Keratinocyte (primary cell): ENCODE measurements around the gene SUGCT.

Source experiments
- EZH2 ChIP-seq: IDR thresholded peaks from one replicate; pipeline ENCODE4 v1.6.1; 2012; ENCODE audit warnings: inconsistent platforms, mild to moderate bottlenecking, low read length, moderate library complexity
- TF ChIP-seq, protein P1 (sequence below), 3 experiments: IDR thresholded peaks in 1 of 3; conservative IDR thresholded peaks in 1 of 3; optimal IDR thresholded peaks in 1 of 3; 2 replicates in 2 of 3; 3 replicates in 1 of 3; pipeline versions ENCODE3 to v1.5.1; 2011; ENCODE audit warnings: low read length in 3 of 3, mild to moderate bottlenecking in 3 of 3, moderate library complexity in 2 of 3, control low read depth in 1 of 3, inconsistent platforms in 1 of 3; ENCODE audit not compliant: insufficient read depth in 2 of 3; ENCODE audit errors: extremely low read depth in 1 of 3

DNA sequence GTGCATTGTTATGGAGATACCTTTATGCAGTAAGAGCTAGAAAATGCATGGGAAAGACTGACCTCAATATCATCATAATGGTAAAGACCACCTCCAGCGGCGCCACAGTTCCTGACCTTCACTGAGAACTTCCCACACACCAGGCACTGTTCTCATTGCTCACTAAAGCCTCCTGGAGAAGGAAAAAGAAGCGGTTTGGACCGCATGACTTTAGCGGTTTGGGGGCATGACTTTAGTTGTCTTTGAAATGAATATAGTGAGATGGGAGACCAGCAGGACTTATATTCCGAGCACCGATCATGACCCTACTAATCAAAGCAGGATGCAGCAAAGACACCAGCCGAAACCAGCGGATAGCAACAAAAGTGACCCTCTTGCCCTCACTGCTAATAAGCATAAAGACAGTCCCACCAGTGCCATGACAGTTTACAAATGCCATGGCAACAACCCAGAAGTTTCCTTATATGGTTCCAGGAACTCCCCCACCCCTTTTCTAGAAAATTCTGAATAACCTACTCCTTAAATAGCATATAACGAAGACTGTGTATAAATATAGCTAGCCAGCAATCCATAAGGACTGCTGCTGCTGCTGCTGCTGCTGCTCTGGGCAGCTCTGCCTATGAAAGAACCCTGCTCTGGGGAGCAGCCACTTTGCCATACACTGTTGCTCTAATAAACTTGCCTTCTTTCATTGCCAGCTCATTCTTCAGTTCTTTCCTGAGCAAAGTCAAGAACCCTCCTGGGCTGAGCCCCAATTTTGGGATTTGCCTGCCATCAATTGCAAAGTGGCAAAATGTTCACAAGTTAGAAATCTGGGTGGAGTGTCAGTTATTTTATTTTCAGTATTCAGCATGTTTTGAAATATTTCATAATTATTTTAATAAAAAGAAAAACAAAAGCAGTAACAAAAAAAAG, 694.1 kb downstream of the SUGCT start:
- no peak for TF ChIP-seq EZH2
- TF ChIP-seq, protein P1, sequence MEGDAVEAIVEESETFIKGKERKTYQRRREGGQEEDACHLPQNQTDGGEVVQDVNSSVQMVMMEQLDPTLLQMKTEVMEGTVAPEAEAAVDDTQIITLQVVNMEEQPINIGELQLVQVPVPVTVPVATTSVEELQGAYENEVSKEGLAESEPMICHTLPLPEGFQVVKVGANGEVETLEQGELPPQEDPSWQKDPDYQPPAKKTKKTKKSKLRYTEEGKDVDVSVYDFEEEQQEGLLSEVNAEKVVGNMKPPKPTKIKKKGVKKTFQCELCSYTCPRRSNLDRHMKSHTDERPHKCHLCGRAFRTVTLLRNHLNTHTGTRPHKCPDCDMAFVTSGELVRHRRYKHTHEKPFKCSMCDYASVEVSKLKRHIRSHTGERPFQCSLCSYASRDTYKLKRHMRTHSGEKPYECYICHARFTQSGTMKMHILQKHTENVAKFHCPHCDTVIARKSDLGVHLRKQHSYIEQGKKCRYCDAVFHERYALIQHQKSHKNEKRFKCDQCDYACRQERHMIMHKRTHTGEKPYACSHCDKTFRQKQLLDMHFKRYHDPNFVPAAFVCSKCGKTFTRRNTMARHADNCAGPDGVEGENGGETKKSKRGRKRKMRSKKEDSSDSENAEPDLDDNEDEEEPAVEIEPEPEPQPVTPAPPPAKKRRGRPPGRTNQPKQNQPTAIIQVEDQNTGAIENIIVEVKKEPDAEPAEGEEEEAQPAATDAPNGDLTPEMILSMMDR (optimal IDR thresholded peaks at IDR 0.05 in 1 of 3, IDR thresholded peaks at IDR 0.05 in 1 of 3, conservative IDR thresholded peaks at IDR 0.05 in 1 of 3; ENCODE audit: extremely low read depth in 1 of 3, insufficient read depth in 2 of 3, low read length in 3 of 3): no peak
